Mesenteric fat pad (tissue), 1 donor: ENCODE measurements around the gene SLC27A3. TPM values are rescaled to one million over a fixed set of nuclear protein-coding genes. Genes with fewer than 3 reads are reported as not detected.
"Not testable (repeated sequence)": the region's sequence is repeated elsewhere in the genome, so short reads cannot be mapped to it uniquely, and the experiment has no call there.

Experiments
- DNase-seq: peaks from one replicate; pipeline ENCODE4 v3.0.0-alpha.2; 2020; ENCODE audit warnings: low spot score
- total RNA-seq: library from RNA; stranded (reverse); fragmentation: NEBNext Ultra II Directional; extraction: Animal tissue kit (Norgen Biotek cat#: 25700); gene quantifications from one replicate; pipeline ENCODE4 v1.2.1, GENCODE V29; 2021
- donor health status: DM: yes; HTN: yes; CAD: no.

SLC27A3 gene
- total RNA-seq, 1 donor from 2014 or later: 87.4 TPM

DNA sequence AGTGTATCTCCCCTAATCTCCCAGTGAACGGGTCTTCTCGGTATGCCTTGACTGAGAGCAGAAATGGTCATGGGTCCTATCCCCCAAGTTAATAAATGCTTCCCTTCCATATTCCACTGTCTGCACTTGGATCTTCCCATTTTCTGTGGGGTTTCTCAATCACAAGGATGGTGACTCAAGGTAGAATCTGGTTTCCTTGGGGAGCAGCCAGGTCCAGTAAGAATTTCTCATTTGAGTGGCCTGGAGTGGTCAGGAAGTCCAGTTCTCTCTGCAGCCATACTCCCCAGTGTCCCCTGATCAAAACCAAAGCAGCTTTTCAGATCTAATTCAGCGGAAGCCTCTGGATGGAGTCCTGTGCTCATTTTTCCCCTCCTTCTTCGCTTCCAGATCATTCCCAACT is 14.8 kb upstream of the SLC27A3 start:
- no peak for DNase-seq

- DNase-seq: no peak
These were observed 11.6 kb upstream of the SLC27A3 start for GRCh38 chr1:153763365-153764225.

GRCh38 chr1:153764310-153764709 is 10.9 kb upstream of the SLC27A3 start:
- no peak for DNase-seq

GRCh38 chr1:153766663-153767062 is 8.5 kb upstream of the SLC27A3 start:
- DNase-seq: not testable (repeated sequence)

GRCh38 chr1:153767519-153767918 is 7.7 kb upstream of the SLC27A3 start:
- no peak for DNase-seq

DNA sequence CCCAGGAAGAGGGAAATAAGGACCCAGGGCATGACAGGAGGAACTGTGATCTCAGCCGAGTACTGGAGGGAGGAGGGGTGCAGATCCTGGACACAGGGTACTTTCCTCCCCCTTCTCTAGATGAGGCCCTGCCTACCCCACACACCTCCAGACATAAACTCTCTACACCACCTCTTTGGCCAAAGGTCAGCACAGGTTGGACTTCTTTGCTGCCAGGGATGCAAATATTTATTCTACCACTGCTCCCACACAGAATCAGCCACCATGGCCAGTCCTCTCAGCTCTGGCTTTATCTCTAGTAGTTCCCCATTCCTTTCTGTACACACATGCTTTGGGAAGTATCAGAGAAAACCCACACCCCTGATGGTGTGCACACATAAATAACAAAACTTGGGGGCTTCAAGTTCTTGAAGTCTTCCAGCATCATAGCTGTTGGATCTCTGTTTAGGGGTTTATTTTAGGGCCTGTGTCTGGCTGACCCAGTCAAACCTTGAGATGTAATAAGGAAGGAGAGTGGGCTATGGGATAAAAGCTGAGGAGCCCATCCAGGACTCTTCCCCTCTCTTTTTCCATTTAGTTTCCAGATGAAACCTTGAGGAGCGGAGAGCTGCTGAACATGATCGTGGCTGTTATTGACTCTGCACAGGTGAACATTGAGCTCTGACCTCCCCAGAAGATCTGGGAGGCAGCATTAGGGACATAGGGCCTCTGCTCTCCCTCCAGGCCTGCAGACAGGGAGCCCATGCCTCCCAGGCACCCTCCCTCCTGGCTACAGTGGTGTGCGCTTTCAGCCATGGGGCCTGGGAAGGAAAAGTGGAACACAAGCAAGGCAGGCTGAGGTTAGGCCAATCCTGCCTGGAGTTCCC is 6.7 kb upstream of the SLC27A3 start:
- DNase-seq: no peak

GRCh38 chr1:153769221-153769620 is 6.0 kb upstream of the SLC27A3 start:
- DNase-seq: no peak

DNA sequence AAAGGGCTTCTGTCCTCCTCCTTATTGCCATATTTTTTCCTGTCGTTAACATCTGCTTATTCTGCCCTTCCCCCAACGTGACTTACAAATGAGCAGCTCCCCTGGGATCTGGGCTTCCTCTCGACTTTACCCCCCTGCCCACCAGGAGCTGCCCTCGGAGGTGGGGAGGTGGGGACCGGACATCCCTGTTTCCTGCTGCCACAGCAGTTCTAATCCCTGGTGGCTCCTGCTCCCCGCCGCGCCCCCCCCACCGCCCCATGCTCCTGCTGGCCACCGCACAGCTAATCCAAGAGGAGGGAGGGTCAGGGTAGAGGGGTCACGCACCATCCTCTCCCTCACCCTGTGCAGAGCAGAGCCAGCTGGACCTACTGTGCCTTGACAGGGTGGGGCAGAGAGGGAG is 4.4 kb upstream of the SLC27A3 start:
- DNase-seq: no peak

DNA sequence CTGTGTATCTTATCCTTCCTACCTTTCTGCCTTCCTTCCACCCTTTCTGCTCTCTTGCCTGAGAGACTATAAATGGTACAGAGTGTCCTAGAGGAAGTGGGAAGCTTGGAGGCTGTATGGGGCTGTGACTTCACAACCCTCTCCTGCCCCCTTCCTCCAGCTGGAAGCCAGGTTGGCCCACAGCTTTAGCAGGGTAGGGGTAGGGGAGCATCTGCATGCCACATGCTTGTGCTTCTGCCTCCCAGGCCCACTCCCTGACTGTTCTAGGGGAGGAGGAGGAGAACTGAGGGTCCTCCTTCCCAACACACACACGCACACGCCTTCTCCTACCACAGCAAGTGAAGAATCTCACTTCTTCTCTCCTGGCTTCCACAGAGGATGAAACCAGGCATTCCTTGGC is 3.9 kb upstream of the SLC27A3 start:
- no peak for DNase-seq

- DNase-seq: no peak
These were observed 3.2 kb upstream of the SLC27A3 start for GRCh38 chr1:153771841-153772593.

DNA sequence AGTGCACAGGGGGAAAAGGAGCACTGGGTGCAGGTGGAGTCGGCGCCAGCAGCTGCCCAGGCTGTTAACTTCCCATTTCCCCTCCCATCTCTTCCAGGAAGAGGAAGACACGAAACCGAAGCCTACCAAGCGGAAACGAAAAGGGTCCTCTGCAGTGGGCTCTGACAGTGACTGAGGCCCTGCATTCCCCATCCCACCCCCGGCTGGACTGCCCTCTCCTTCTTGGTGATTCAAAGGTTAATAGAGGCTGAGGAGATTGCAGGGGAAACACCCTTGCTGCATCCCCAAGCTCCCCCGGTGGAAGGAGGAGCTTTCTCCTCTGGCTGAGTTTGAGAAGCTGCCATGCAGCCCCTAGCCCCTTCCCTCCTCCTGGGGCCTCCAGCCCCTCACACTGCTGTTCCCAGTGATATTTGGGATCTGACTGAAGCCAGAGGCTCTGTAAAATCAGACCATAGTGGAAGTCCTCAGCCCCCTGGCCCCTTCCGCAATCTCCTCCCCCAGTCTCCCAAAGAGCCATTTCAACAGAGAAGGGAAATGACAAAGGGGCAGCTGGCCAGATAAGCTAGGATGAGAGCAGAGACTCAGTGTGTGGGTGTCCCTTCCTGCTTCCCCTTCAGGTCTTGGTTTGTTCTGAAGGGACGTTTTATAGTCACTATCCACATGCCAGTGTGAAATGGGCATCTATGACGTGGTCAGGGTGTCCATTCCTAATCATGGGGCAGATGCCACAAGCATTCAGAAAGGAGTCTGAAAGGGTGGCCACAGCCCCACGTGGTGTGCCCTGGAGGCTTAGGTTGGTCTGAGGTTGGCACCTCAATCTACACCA is 1.9 kb upstream of the SLC27A3 start:
- no peak for DNase-seq

- DNase-seq: no peak
These were observed 1.1 kb upstream of the SLC27A3 start for GRCh38 chr1:153774026-153774595.

DNA sequence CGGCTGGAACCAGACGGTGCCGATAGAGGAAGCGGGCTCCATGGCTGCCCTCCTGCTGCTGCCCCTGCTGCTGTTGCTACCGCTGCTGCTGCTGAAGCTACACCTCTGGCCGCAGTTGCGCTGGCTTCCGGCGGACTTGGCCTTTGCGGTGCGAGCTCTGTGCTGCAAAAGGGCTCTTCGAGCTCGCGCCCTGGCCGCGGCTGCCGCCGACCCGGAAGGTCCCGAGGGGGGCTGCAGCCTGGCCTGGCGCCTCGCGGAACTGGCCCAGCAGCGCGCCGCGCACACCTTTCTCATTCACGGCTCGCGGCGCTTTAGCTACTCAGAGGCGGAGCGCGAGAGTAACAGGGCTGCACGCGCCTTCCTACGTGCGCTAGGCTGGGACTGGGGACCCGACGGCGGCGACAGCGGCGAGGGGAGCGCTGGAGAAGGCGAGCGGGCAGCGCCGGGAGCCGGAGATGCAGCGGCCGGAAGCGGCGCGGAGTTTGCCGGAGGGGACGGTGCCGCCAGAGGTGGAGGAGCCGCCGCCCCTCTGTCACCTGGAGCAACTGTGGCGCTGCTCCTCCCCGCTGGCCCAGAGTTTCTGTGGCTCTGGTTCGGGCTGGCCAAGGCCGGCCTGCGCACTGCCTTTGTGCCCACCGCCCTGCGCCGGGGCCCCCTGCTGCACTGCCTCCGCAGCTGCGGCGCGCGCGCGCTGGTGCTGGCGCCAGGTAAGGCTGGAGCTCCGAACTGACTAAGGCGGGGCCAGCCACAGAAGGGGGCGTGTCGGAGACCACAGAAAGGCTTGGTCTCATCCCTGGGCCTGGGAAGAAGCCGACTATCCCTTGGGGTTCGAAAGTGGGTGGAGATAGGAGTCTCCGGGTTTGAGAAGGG is 486 bp downstream of the SLC27A3 start:
- DNase-seq: no peak

DNA sequence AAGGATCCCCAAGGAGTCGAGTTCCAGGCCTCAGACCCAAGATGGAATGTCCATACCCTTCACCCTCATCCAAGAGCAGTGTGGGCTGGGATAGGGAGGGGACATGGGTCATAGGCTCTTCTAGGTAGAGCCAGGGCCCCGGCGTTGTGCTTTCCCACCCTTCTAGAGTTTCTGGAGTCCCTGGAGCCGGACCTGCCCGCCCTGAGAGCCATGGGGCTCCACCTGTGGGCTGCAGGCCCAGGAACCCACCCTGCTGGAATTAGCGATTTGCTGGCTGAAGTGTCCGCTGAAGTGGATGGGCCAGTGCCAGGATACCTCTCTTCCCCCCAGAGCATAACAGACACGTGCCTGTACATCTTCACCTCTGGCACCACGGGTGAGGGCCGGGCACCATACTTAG is 1.1 kb downstream of the SLC27A3 start:
- no peak for DNase-seq

DNA sequence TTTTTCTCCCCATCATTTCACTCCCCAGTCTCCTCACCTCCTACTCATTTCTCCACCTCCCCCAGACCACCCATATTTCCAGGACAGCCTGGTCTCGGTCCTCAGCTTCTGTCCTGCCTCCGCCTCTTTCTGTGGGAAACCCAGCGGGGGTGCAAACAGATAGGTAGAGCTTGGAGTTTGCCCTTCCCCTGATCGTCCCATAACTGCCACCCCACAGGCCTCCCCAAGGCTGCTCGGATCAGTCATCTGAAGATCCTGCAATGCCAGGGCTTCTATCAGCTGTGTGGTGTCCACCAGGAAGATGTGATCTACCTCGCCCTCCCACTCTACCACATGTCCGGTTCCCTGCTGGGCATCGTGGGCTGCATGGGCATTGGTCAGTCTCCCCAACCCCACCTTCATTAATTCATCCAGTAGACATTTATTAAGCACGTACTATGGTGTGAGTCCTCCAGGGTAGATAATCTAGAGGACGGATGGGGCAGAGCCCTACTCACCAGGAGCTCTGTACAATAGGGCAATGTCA is 1.7 kb downstream of the SLC27A3 start:
- no peak for DNase-seq

- no peak for DNase-seq
These were observed 2.4 kb downstream of the SLC27A3 start for GRCh38 chr1:153777648-153778047.

GRCh38 chr1:153778051-153778823 is 3.0 kb downstream of the SLC27A3 start:
- no peak for DNase-seq

DNA sequence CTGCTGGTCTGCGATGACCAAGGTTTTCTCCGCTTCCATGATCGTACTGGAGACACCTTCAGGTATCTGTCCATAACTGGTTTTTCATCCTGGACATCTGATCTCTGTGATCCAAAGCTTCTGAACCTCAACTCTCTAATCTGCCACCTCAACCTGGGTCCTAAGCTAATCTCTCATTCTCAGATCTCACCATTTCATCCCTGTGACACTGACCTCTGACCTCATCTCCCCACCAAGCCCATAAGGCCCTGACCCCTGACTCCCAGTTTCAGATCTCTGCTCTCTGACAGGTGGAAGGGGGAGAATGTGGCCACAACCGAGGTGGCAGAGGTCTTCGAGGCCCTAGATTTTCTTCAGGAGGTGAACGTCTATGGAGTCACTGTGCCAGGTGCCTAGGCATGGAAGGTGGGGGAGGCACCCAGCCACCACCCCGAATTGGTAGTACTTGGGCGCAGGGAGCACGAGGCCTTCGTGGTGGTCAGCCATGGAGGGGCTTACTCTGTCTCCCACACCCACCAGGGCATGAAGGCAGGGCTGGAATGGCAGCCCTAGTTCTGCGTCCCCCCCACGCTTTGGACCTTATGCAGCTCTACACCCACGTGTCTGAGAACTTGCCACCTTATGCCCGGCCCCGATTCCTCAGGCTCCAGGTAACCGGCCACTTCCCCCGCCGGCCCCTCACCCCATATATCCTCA is 3.8 kb downstream of the SLC27A3 start:
- no peak for DNase-seq
